Fibroblast of lung (primary cell): ENCODE results near the gene GATA5. TPM values are rescaled to one million over a fixed set of nuclear protein-coding genes. Genes with fewer than 3 reads are reported as not detected.

Experiments used
- DNase-seq, 2 donors: peaks; one replicate each; pipeline versions ENCODE4 v3.0.0 to v3.0.0-alpha.2; 2010; ENCODE audit warnings: low read depth in 2 of 2
- H2AFZ ChIP-seq: 2 replicates; pipeline ENCODE4 v1.5.1; 2012; ENCODE audit warnings: low read length, control low read depth, inconsistent platforms
- H3K27ac ChIP-seq: 2 replicates; pipeline ENCODE4 v1.5.1; 2011; ENCODE audit warnings: low read length, control low read depth; ENCODE audit not compliant: insufficient read depth
- H3K27me3 ChIP-seq: 2 replicates; pipeline ENCODE4 v1.5.1; 2011; ENCODE audit warnings: mild to moderate bottlenecking, low read length; ENCODE audit not compliant: control insufficient read depth, insufficient read depth
- H3K36me3 ChIP-seq: 2 replicates; pipeline ENCODE4 v1.5.1; 2011; ENCODE audit warnings: low read length; ENCODE audit not compliant: control insufficient read depth, insufficient read depth
- H3K4me1 ChIP-seq: 2 replicates; pipeline ENCODE4 v1.5.1; 2011; ENCODE audit warnings: low read length; ENCODE audit not compliant: control insufficient read depth, insufficient read depth; ENCODE audit errors: extremely low read depth
- H3K4me2 ChIP-seq: 2 replicates; pipeline ENCODE4 v1.5.1; 2011; ENCODE audit warnings: low read length, control low read depth; ENCODE audit not compliant: insufficient read depth; ENCODE audit errors: extremely low read depth
- H3K4me3 ChIP-seq, 4 experiments: fragments of 200-600 bp in 1 of 4; sonication (generic) in 1 of 4; replicated peaks in 1 of 4; 2 replicates each; pipeline ENCODE4 v1.5.1; 2011 to 2016; ENCODE audit warnings: low read length in 4 of 4, low read depth in 3 of 4, mild to moderate bottlenecking in 3 of 4, control low read depth in 2 of 4, inconsistent platforms in 1 of 4, mixed read lengths in 1 of 4; ENCODE audit not compliant: insufficient read depth in 1 of 4; ENCODE audit errors: control extremely low read depth in 1 of 4
- H3K79me2 ChIP-seq: 2 replicates; pipeline ENCODE4 v1.5.1; 2012; ENCODE audit warnings: mild to moderate bottlenecking, low read length, inconsistent platforms; ENCODE audit not compliant: control insufficient read depth, insufficient read depth
- H3K9ac ChIP-seq: 2 replicates; pipeline ENCODE4 v1.5.1; 2011; ENCODE audit warnings: mild to moderate bottlenecking, low read length, control low read depth; ENCODE audit not compliant: insufficient read depth
- H3K9me3 ChIP-seq: 2 replicates; pipeline ENCODE4 v1.5.1; 2012; ENCODE audit warnings: low read depth, low read length; ENCODE audit not compliant: control insufficient read depth, insufficient read depth
- H4K20me1 ChIP-seq: 2 replicates; pipeline ENCODE4 v1.5.1; 2011; ENCODE audit warnings: low read length; ENCODE audit not compliant: control insufficient read depth, insufficient read depth; ENCODE audit errors: extremely low read depth
- EZH2 ChIP-seq: IDR thresholded peaks from 2 replicates; pipeline ENCODE4 v1.5.1; 2012; ENCODE audit warnings: low read length, control low read depth, mild to moderate bottlenecking; ENCODE audit errors: missing control alignments
- polyA plus RNA-seq, 2 donors: library from polyadenylated mRNA; depleted of rRNA in 1 of 2; stranded (reverse) in 1 of 2; unstranded in 1 of 2; fragments of >200 nt; gene quantifications; 2 replicates each; pipeline ENCODE4 v1.2.1, GENCODE V29; 2011 to 2012; ENCODE audit warnings: missing spikeins in 1 of 2
- total RNA-seq: library from RNA; depleted of rRNA; stranded (reverse); fragments of >200 nt; gene quantifications from 2 replicates; pipeline ENCODE4 v1.2.1, GENCODE V29; 2014
- TF ChIP-seq, protein P1 (sequence below), 2 donors: IDR thresholded peaks in 1 of 2; conservative IDR thresholded peaks in 1 of 2; 1 replicate in 1 of 2; 2 replicates in 1 of 2; pipeline ENCODE4 v1.5.1; 2011 to 2012; ENCODE audit warnings: low read length in 2 of 2, control low read depth in 1 of 2, inconsistent platforms in 1 of 2, low read depth in 1 of 2, mild to moderate bottlenecking in 1 of 2

GATA5 gene
- total and polyA plus RNA-seq, 2 donors (not counting 1 experiment from before 2014, with no cell fraction given), result 0.02 to 0.83 TPM

DNA sequence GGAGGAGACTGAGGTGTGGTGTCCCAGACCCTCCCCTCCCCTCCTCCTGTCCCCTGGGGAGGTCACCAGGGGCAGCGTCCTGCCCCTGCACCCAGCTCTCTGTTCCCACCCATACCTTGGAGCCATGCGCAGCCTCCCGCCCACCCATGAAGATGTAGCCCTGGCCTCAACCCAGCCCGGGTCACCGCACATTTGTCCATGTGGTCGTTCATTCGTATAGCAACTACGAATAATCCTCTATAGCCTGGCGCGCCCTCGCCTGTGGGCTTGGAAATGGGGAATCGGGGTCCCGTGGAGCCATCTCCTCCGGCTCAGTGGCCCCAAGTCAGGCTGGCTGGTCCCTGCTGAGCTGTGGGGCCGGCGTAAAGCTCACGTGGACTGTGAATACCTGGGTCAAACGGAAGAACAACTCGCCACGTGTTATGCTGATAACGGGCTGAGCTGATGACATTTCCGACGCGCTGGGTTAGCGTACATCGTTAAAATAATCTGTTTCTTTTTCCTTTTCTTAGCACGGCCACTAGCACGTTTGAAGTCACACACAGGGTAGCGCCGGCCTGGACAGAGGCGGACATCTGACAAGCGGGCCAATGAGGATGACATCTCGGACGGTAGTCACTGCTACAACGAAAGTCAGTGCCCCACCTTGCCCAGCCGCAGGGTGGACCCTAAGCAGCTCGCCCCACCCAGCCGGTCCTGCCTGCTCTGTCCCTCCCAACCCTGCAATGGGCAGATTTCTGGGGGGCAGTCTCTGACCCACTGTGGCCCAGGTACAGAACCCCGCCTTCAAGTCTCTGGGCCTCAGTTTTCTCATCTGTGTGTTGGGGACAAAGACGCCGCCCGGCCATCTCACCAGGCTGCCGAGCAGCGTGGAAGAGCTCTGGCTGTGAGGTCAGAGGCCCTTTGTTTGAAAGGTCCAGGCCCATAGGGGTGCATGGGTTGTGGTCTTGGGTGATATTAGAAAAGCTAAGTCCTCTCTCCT lies 28.6 kb downstream of the GATA5 start:
- no peak for TF ChIP-seq EZH2
- TF ChIP-seq, protein P1, sequence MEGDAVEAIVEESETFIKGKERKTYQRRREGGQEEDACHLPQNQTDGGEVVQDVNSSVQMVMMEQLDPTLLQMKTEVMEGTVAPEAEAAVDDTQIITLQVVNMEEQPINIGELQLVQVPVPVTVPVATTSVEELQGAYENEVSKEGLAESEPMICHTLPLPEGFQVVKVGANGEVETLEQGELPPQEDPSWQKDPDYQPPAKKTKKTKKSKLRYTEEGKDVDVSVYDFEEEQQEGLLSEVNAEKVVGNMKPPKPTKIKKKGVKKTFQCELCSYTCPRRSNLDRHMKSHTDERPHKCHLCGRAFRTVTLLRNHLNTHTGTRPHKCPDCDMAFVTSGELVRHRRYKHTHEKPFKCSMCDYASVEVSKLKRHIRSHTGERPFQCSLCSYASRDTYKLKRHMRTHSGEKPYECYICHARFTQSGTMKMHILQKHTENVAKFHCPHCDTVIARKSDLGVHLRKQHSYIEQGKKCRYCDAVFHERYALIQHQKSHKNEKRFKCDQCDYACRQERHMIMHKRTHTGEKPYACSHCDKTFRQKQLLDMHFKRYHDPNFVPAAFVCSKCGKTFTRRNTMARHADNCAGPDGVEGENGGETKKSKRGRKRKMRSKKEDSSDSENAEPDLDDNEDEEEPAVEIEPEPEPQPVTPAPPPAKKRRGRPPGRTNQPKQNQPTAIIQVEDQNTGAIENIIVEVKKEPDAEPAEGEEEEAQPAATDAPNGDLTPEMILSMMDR (conservative IDR thresholded peaks at IDR 0.05 in 1 of 2, IDR thresholded peaks at IDR 0.05 in 1 of 2; ENCODE audit: low read depth in 1 of 2, low read length in 2 of 2), result no peak
- no peaks in the 10 kb centered on the region for H3K27me3 ChIP-seq
- H2AFZ ChIP-seq, result no peak overlapping the region
- no peak overlapping the region for H3K9ac ChIP-seq
- H4K20me1 ChIP-seq, result no peaks in the 10 kb centered on the region
- H3K36me3 ChIP-seq, result no peaks in the 10 kb centered on the region
- no peak for DNase-seq
- no peaks in the 10 kb centered on the region for H3K79me2 ChIP-seq
- H3K9me3 ChIP-seq, result no peaks in the 10 kb centered on the region
- no peak overlapping the region for H3K4me3 ChIP-seq
- no peaks in the 10 kb centered on the region for H3K4me1 ChIP-seq
- no peak overlapping the region for H3K4me2 ChIP-seq
- H3K27ac ChIP-seq, result no peak overlapping the region

DNA sequence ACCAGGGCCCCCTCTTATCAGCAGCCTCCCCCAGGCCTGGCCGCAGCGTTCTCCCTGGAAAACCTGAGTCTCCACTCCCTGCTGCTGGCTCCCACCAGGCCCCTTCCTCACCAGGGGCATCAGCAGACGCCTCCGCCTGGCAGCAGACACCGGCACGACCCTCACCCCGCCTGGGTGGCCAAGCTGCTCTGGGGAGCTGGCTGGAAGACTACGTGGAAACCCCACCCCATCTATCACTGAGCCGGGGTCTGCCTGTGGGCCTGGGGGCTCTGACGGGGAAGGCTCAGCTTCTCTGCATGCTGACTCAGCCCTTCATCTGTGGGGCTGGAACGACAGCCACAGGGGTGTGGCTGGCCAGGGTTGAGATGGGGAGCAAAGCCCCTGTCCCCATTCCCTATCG lies 29.3 kb downstream of the GATA5 start:
- H3K79me2 ChIP-seq, result no peaks in the 10 kb centered on the region
- H3K27me3 ChIP-seq, result no peaks in the 10 kb centered on the region
- no peak overlapping the region for H3K4me2 ChIP-seq
- no peaks in the 10 kb centered on the region for H3K9me3 ChIP-seq
- no peak overlapping the region for H2AFZ ChIP-seq
- H3K9ac ChIP-seq, result no peak overlapping the region
- H3K27ac ChIP-seq, result no peak overlapping the region
- DNase-seq, result no peak
- no peaks in the 10 kb centered on the region for H4K20me1 ChIP-seq
- H3K36me3 ChIP-seq, result no peaks in the 10 kb centered on the region
- no peak for TF ChIP-seq EZH2
- TF ChIP-seq, protein P1 (conservative IDR thresholded peaks at IDR 0.05 in 1 of 2, IDR thresholded peaks at IDR 0.05 in 1 of 2; ENCODE audit: low read depth in 1 of 2, low read length in 2 of 2), result no peak
- no peak overlapping the region for H3K4me3 ChIP-seq
- H3K4me1 ChIP-seq, result no peaks in the 10 kb centered on the region

DNA sequence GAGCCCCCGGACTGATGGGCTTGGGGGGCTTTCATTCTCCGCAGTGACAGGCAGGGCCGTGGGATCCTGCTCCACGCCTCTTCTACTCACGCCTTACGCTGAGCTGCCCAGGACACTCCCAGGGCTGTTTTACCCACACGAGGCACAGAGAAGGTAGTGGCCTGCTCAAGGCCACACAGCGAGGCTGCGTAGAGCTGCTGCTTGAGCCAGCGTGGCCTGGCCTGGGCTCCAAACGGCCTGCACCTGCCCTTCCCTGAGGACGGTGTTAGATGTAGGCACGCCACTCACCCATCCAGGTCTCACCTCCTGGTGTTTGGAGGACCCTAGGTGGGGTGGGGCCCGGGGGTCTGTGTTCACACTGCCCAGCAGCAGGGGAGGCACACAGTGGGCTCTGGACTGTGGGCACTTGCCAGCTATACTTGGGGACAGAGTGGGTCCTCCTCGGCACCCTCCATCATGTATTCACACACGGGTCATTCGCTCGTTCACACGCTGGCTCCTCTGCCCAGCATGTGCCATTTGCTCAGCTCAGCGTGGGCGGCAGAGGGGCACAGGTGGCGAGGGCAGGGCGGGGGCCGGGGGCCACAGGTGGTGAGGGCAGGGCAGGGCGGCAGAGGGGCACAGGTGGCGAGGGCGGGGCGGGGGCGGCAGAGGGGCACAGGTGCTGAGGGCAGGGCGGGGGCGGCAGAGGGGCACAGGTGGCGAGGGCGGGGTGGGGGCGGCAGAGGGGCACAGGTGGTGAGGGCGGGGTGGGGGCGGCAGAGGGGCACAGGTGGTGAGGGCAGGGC lies 30.0 kb downstream of the GATA5 start:
- no peaks in the 10 kb centered on the region for H3K4me1 ChIP-seq
- no peak overlapping the region for H3K4me2 ChIP-seq
- H4K20me1 ChIP-seq, result no peaks in the 10 kb centered on the region
- no peak for TF ChIP-seq EZH2
- TF ChIP-seq, protein P1 (conservative IDR thresholded peaks at IDR 0.05 in 1 of 2, IDR thresholded peaks at IDR 0.05 in 1 of 2; ENCODE audit: low read depth in 1 of 2, low read length in 2 of 2), result no peak
- no peak for DNase-seq
- H3K36me3 ChIP-seq, result no peaks in the 10 kb centered on the region
- H3K9me3 ChIP-seq, result no peaks in the 10 kb centered on the region
- no peaks in the 10 kb centered on the region for H3K27me3 ChIP-seq
- H2AFZ ChIP-seq, result no peak overlapping the region
- H3K9ac ChIP-seq, result no peak overlapping the region
- no peak overlapping the region for H3K4me3 ChIP-seq
- no peak overlapping the region for H3K27ac ChIP-seq
- no peaks in the 10 kb centered on the region for H3K79me2 ChIP-seq
